Measurements from ENCODE around the gene SERINC3. TPM values are rescaled to one million over a fixed set of nuclear protein-coding genes. Genes with fewer than 3 reads are reported as not detected.

Gene SERINC3
- total and polyA plus RNA-seq, 10 of the 15 experiments (the other 5 are each of a cell fraction or from before 2014, with no cell fraction given) = 24.5 to 96.8 (median 38.8) TPM

- TF ChIP-seq CUX1 (IDR thresholded peaks at IDR 0.05; ENCODE audit: insufficient replicate concordance, low read depth, low read length) (no peak), RCOR1 (conservative IDR thresholded peaks at IDR 0.05; ENCODE audit: low read depth, low read length) (no peak), NR2F1 (conservative IDR thresholded peaks at IDR 0.05) (peak; percentile 67), ZBTB4 (CRISPR knock-in tag; IDR thresholded peaks at IDR 0.05) (no peak), WRNIP1 (IDR thresholded peaks at IDR 0.05; ENCODE audit: borderline replicate concordance, low read depth, low read length) (no peak), FOXM1 (IDR thresholded peaks at IDR 0.05; ENCODE audit: low read depth, low read length) (no peak), PML (IDR thresholded peaks at IDR 0.05; ENCODE audit: low read length) (peak; percentile 92; the same call in 1 of the 2 replicates), SMARCA5 (IDR thresholded peaks at IDR 0.05) (peak; percentile 50), TARDBP (IDR thresholded peaks at IDR 0.05; ENCODE audit: borderline replicate concordance) (no peak), RBBP5 (conservative IDR thresholded peaks at IDR 0.05) (no peak), SIN3A (IDR thresholded peaks at IDR 0.05; ENCODE audit: low read depth, low read length) (peak; percentile 38; the same call in 1 of the 2 replicates), HDAC2 (IDR thresholded peaks at IDR 0.05) (no peak), IRF5 (IDR thresholded peaks at IDR 0.05; ENCODE audit: borderline replicate concordance) (no peak), MAX (IDR thresholded peaks at IDR 0.05; ENCODE audit: low read depth, low read length) (peak; percentile 60), MEF2A (IDR thresholded peaks at IDR 0.05; ENCODE audit: insufficient read depth, low read depth, low read length) (no peak), CREB1 (IDR thresholded peaks at IDR 0.05; ENCODE audit: low read depth) (peak; percentile 90), HDGF (IDR thresholded peaks at IDR 0.05) (no peak), ZBTB33 (IDR thresholded peaks at IDR 0.05) (no peak), BMI1 (IDR thresholded peaks at IDR 0.05; ENCODE audit: borderline replicate concordance) (no peak)
These were observed 45.9 kb downstream of the SERINC3 start, which contains the start of gene TTPAL (continued) for GRCh38 chr20:44475694-44476560.
